MCF 10A (cell line): ENCODE measurements around the gene CDKN1A. TPM values are rescaled to one million over a fixed set of nuclear protein-coding genes. Genes with fewer than 3 reads are reported as not detected.

Experiments used
- BruUV-seq: library from RNA; stranded (reverse); fragments of 400-500 nt; replicated peaks from 2 replicates; lab custom pipeline; 2021; lab: Mats Ljungman, UMichigan
- CTCF ChIA-PET: fragments of 300-600 bp; sonication (Branson Sonifier 250); formaldehyde crosslinking; extraction: SDS; loops from one replicate; lab custom pipeline; 2021; ENCODE audit warnings: antibody characterized with exemption, inconsistent platforms; lab: Yijun Ruan, JAX
- POLR2A ChIA-PET: fragments of 300-600, 350-650 bp; sonication (Branson Sonifier 250); formaldehyde crosslinking; extraction: SDS; loops from one replicate; lab custom pipeline; 2020; ENCODE audit warnings: antibody characterized with exemption, inconsistent platforms; lab: Yijun Ruan, JAX
- DNase-seq: peaks from one replicate; pipeline ENCODE4 v3.0.0-alpha.2; 2018; ENCODE audit not compliant: unreplicated experiment
- H3K27ac Mint-ChIP-seq: one replicate; pipeline ENCODE4 v1.8.0; 2022; ENCODE audit warnings: mild to moderate bottlenecking, low read depth, mixed read lengths; ENCODE audit not compliant: unreplicated experiment
- H3K27me3 Mint-ChIP-seq: one replicate; pipeline ENCODE4 v1.8.0; 2022; ENCODE audit warnings: mixed read lengths; ENCODE audit not compliant: insufficient read depth, unreplicated experiment
- H3K36me3 Mint-ChIP-seq: one replicate; pipeline ENCODE4 v1.8.0; 2022; ENCODE audit warnings: mild to moderate bottlenecking, moderate library complexity, mixed read lengths; ENCODE audit not compliant: insufficient read depth, unreplicated experiment
- H3K4me1 Mint-ChIP-seq: one replicate; pipeline ENCODE4 v1.8.0; 2022; ENCODE audit warnings: mixed read lengths; ENCODE audit not compliant: insufficient read depth, unreplicated experiment
- H3K4me3 Mint-ChIP-seq: one replicate; pipeline ENCODE4 v1.8.0; 2022; ENCODE audit warnings: mild to moderate bottlenecking, moderate library complexity, mixed read lengths; ENCODE audit not compliant: unreplicated experiment
- H3K9me3 Mint-ChIP-seq: one replicate; pipeline ENCODE4 v1.8.0; 2022; ENCODE audit warnings: mixed read lengths; ENCODE audit not compliant: unreplicated experiment
- CTCF ChIP-seq: fragments of 200-600 bp; IDR thresholded peaks from one replicate; pipeline ENCODE4 v1.8.0; 2022; ENCODE audit warnings: antibody characterized with exemption, mild to moderate bottlenecking; ENCODE audit not compliant: unreplicated experiment
- intact Hi-C: fragments of 100-400 bp; cut with micrococcal nuclease; formaldehyde crosslinking; loops from 2 replicates; pipeline ENCODE4 v1.14.1; 2022
- total RNA-seq: library from RNA; stranded (reverse); gene quantifications from 2 replicates; pipeline ENCODE4 v1.2.3, GENCODE V29; 2022

Gene CDKN1A
- total RNA-seq, 1 experiment from 2014 or later: 407 TPM

- intact Hi-C loops: no loop called here
- ChIA-PET CTCF (interaction anchor here (0.8 to 1.7 kb wide), 2 partner anchors 41 to 168 kb away, joined by 3 to 4 read pairs; partner anchors contain the start of gene C6orf89), POLR2A (no interaction called here)
- DNase-seq: no peak
- no peak overlapping the region for H3K4me3 Mint-ChIP-seq
- H3K9me3 Mint-ChIP-seq: no peaks in the 10 kb centered on the region
- H3K27me3 Mint-ChIP-seq: no peaks in the 10 kb centered on the region
- no peaks in the 10 kb centered on the region for H3K36me3 Mint-ChIP-seq
- H3K27ac Mint-ChIP-seq: no peak overlapping the region
- TF ChIP-seq CTCF: no peak
- no TSS peak for BruUV-seq
- H3K4me1 Mint-ChIP-seq: no peaks in the 10 kb centered on the region
These were observed 38.8 kb downstream of the CDKN1A start for GRCh38 chr6:36717231-36717825.

- no peak overlapping the region for H3K27ac Mint-ChIP-seq
- intact Hi-C loops: no loop called here
- no peak for DNase-seq
- no peaks in the 10 kb centered on the region for H3K36me3 Mint-ChIP-seq
- CTCF ChIA-PET: interaction anchor here (1.1 to 1.7 kb wide), 2 partner anchors 15 to 41 kb away, joined by 3 to 4 read pairs; no protein-coding TSS in a partner anchor
- BruUV-seq: no TSS peak
- H3K4me1 Mint-ChIP-seq: no peaks in the 10 kb centered on the region
- no peaks in the 10 kb centered on the region for H3K9me3 Mint-ChIP-seq
- POLR2A ChIA-PET: no interaction called here
- H3K27me3 Mint-ChIP-seq: no peaks in the 10 kb centered on the region
- no peak for TF ChIP-seq CTCF
- H3K4me3 Mint-ChIP-seq: no peak overlapping the region
These were observed 39.5 kb downstream of the CDKN1A start for GRCh38 chr6:36717871-36718540.

DNA sequence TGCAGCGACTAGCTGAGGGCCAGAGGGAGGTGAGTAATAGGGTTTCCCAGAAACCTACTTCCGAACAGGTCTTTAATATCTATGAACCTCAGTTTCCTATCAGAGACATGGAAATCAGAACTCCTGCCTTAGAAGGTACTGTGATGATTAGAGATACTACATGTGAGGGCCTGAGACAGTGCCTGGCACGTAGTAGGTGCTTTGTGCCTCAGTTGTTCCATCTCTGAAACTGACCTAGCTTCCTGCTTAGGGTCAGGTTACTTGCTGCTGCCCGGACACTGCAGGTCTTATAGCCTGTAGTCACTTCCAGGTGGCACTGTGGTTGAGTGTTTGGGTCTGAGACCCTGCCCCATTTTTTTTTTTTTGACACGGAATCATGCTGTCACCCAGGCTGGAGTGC lies 40.0 kb downstream of the CDKN1A start:
- Mint-ChIP-seq H3K4me1 (no peaks in the 10 kb centered on the region), H3K27ac (no peak overlapping the region), H3K36me3 (no peaks in the 10 kb centered on the region), H3K9me3 (no peaks in the 10 kb centered on the region), H3K27me3 (no peaks in the 10 kb centered on the region), H3K4me3 (no peak overlapping the region)
- no peak for TF ChIP-seq CTCF
- BruUV-seq: no TSS peak
- ChIA-PET CTCF (interaction anchor here (0.6 to 1.1 kb wide), 4 partner anchors 15 to 278 kb away, joined by 3 to 4 read pairs (median 4); no protein-coding TSS in a partner anchor), POLR2A (interaction anchor here (0.7 kb wide), 1 partner anchor 24 kb away, joined by 3 read pairs; no protein-coding TSS in a partner anchor)
- no peak for DNase-seq
- intact Hi-C loops: no loop called here

- ChIA-PET CTCF (interaction anchor here (0.6 to 1.1 kb wide), 5 partner anchors 14 to 279 kb away, joined by 3 to 4 read pairs (median 4); no protein-coding TSS in a partner anchor), POLR2A (interaction anchor here (0.7 kb wide), 1 partner anchor 24 kb away, joined by 3 read pairs; no protein-coding TSS in a partner anchor)
- intact Hi-C loops: no loop called here
- H3K36me3 Mint-ChIP-seq: no peaks in the 10 kb centered on the region
- H3K9me3 Mint-ChIP-seq: no peaks in the 10 kb centered on the region
- DNase-seq: no peak
- no peak overlapping the region for H3K27ac Mint-ChIP-seq
- no peaks in the 10 kb centered on the region for H3K4me1 Mint-ChIP-seq
- H3K27me3 Mint-ChIP-seq: no peaks in the 10 kb centered on the region
- no TSS peak for BruUV-seq
- no peak overlapping the region for H3K4me3 Mint-ChIP-seq
- TF ChIP-seq CTCF: no peak
These were observed 40.6 kb downstream of the CDKN1A start for GRCh38 chr6:36719126-36719525.
